NOMO-1 (cell line): ENCODE measurements around the gene BABAM2.
A peak's percentile ranks its signal among the peaks of the same experiment; 100 is the strongest.
"Not testable (repeated sequence)": the region's sequence is repeated elsewhere in the genome, so short reads cannot be mapped to it uniquely, and the experiment has no call there.

Source experiments
- DNase-seq, 2 experiments: peaks; one replicate each; lab custom pipeline; 2025; ENCODE audit not compliant: unreplicated experiment in 2 of 2; lab: John Stamatoyannopoulos, UW

BABAM2 gene

GRCh38 chr2:28363686-28364280 lies 473.3 kb downstream of the BABAM2 start:
- no peak for DNase-seq

- DNase-seq: no peak
Observed at GRCh38 chr2:28364610-28365009, 474.1 kb downstream of the BABAM2 start.

GRCh38 chr2:28365158-28365557 lies 474.6 kb downstream of the BABAM2 start:
- no peak for DNase-seq

GRCh38 chr2:28366149-28366495 lies 475.6 kb downstream of the BABAM2 start:
- DNase-seq: no peak

- peak; percentile 89 to 90 for DNase-seq
Observed at GRCh38 chr2:28366496-28367282, 476.2 kb downstream of the BABAM2 start.

GRCh38 chr2:28367667-28368356 lies 477.3 kb downstream of the BABAM2 start:
- DNase-seq: no peak

- DNase-seq: no peak
Observed at GRCh38 chr2:28368357-28368798, 477.8 kb downstream of the BABAM2 start.

GRCh38 chr2:28369358-28369757 lies 478.8 kb downstream of the BABAM2 start:
- DNase-seq: no peak

GRCh38 chr2:28370354-28370753 lies 479.8 kb downstream of the BABAM2 start:
- DNase-seq: no peak

GRCh38 chr2:28371728-28372127 lies 481.2 kb downstream of the BABAM2 start:
- not testable (repeated sequence) for DNase-seq

- no peak for DNase-seq
Observed at GRCh38 chr2:28373854-28374253, 483.3 kb downstream of the BABAM2 start.

GRCh38 chr2:28374331-28374730 lies 483.8 kb downstream of the BABAM2 start:
- DNase-seq: no peak

- no peak for DNase-seq
Observed at GRCh38 chr2:28375236-28375635, 484.7 kb downstream of the BABAM2 start.

GRCh38 chr2:28375742-28376631 lies 485.5 kb downstream of the BABAM2 start:
- no peak for DNase-seq

- DNase-seq: no peak
Observed at GRCh38 chr2:28377195-28377816, 486.8 kb downstream of the BABAM2 start.

- DNase-seq: peak; percentile 77 to 88
Observed at GRCh38 chr2:28377984-28378678, 487.6 kb downstream of the BABAM2 start.

- peak; percentile 41 to 74 for DNase-seq
Observed at GRCh38 chr2:28378679-28379584, 488.4 kb downstream of the BABAM2 start.

GRCh38 chr2:28380219-28380618 lies 489.7 kb downstream of the BABAM2 start:
- no peak for DNase-seq
